Panc1 (cell line): ENCODE measurements around the gene UBFD1. TPM values are rescaled to one million over a fixed set of nuclear protein-coding genes. Genes with fewer than 3 reads are reported as not detected.

Experiments
- ATAC-seq: fragments of 200-7000 bp; cut with Tn5 transposase; 2 replicates; pipeline ENCODE4 v1.9.1; 2020; ENCODE audit warnings: mild to moderate bottlenecking, moderate library complexity
- BruUV-seq: library from RNA; stranded (reverse); fragments of 400-500 nt; replicated peaks from 2 replicates; lab custom pipeline; 2021; lab: Mats Ljungman, UMichigan
- CTCF ChIA-PET: fragments of 300-600 bp; sonication (Branson Sonifier 250); formaldehyde crosslinking; loops from one replicate; lab custom pipeline; 2022; ENCODE audit warnings: antibody characterized with exemption; lab: Charles Lee
- POLR2A ChIA-PET: fragments of 300-600 bp; sonication (Branson Sonifier 250); formaldehyde crosslinking; loops from one replicate; lab custom pipeline; 2022; ENCODE audit warnings: antibody characterized with exemption; lab: Charles Lee
- DNase-seq: peaks from one replicate; pipeline ENCODE4 v3.0.0-alpha.2; 2010; ENCODE audit warnings: low read depth, low spot score
- H3K27ac ChIP-seq: 2 replicates; pipeline ENCODE4 v1.5.1; 2011; ENCODE audit warnings: mild to moderate bottlenecking, low read length, inconsistent platforms
- H3K27me3 ChIP-seq: fragments of 200-500 bp; sonication (Bioruptor generic); 2 replicates; pipeline ENCODE4 v1.6.0; 2014; ENCODE audit warnings: low read length, inconsistent platforms; ENCODE audit not compliant: control insufficient read depth, insufficient read depth
- H3K36me3 ChIP-seq: fragments of 200-500 bp; sonication (Bioruptor generic); 2 replicates; pipeline ENCODE4 v1.5.1; 2014; ENCODE audit warnings: inconsistent platforms, mild to moderate bottlenecking, low read length, moderate library complexity; ENCODE audit not compliant: control insufficient read depth, insufficient read depth
- H3K4me1 ChIP-seq: 2 replicates; pipeline ENCODE4 v1.5.1; 2011; ENCODE audit warnings: inconsistent platforms, mild to moderate bottlenecking, low read length, moderate library complexity; ENCODE audit not compliant: control insufficient read depth, insufficient read depth
- H3K4me3 ChIP-seq, 2 experiments: 2 replicates each; pipeline ENCODE4 v1.5.1; 2011 to 2012; ENCODE audit warnings: low read depth in 2 of 2, low read length in 2 of 2, mild to moderate bottlenecking in 2 of 2, inconsistent platforms in 1 of 2, moderate library complexity in 1 of 2
- H3K9me3 ChIP-seq: fragments of 200-500 bp; sonication (Bioruptor generic); 2 replicates; pipeline ENCODE4 v1.5.1; 2014; ENCODE audit warnings: low read depth, mild to moderate bottlenecking, inconsistent platforms, low read length, moderate library complexity; ENCODE audit not compliant: control insufficient read depth, insufficient read depth
- CTCF ChIP-seq: fragments of 450-650 bp; IDR thresholded peaks from 2 replicates; pipeline ENCODE4 v1.5.1; 2017; ENCODE audit warnings: mild to moderate bottlenecking
- POLR2AphosphoS5 ChIP-seq: IDR thresholded peaks from 2 replicates; pipeline ENCODE4 v1.6.1; 2012; ENCODE audit warnings: mild to moderate bottlenecking, low read depth, low read length, moderate library complexity
- REST ChIP-seq, 2 experiments: IDR thresholded peaks; 2 replicates each; pipeline ENCODE4 v1.6.1; 2011 to 2012; ENCODE audit warnings: low read depth in 2 of 2, control low read depth in 1 of 2, low read length in 1 of 2, mild to moderate bottlenecking in 1 of 2, moderate library complexity in 1 of 2; ENCODE audit not compliant: insufficient read depth in 1 of 2
- SIN3A ChIP-seq: IDR thresholded peaks from 2 replicates; pipeline ENCODE4 v1.6.1; 2012; ENCODE audit warnings: low read depth, mild to moderate bottlenecking, low read length, moderate library complexity, borderline replicate concordance; ENCODE audit not compliant: insufficient read depth
- TCF7L2 ChIP-seq: IDR thresholded peaks from 2 replicates; pipeline ENCODE4 v1.6.1; 2011; ENCODE audit warnings: mild to moderate bottlenecking, low read depth, low read length, inconsistent platforms
- in situ Hi-C: cut with HindIII; loops from 2 replicates; pipeline ENCODE4 v1.10.0; 2016; ENCODE audit warnings: low sequenced_read_pairs, low pct_unique_long_range_greater_than_20kb
- intact Hi-C: fragments of 100-400 bp; cut with micrococcal nuclease; formaldehyde crosslinking; loops from one replicate; pipeline ENCODE4 v1.10.0; 2022; ENCODE audit not compliant: unreplicated experiment
- total RNA-seq: library from RNA; stranded (reverse); gene quantifications from one replicate; pipeline ENCODE4 v1.2.1, GENCODE V29; 2021; ENCODE audit not compliant: unreplicated experiment

The UBFD1 gene
- total RNA-seq, 1 experiment from 2014 or later, result 102 TPM

DNA sequence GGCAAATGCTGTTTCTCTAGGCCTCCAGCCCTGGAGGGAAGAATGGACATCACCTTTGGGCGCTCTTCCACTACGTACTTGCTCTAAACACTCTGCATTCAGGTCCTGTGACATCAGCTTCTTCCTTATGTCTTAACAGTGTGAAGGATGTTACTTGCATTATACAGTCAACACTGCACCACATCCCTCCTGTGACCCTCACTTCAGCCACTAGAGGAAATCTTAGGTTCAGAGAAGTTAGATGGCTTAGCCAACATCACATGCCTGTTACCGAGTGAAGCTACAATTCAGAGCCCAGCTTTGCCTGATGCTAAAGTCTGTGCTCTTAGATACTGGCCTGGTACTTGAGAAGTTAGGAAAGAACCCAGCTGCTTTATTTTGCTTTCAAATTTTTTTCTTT lies 18.3 kb downstream of the UBFD1 start:
- H3K9me3 ChIP-seq, result no peaks in the 10 kb centered on the region
- no TSS peak for BruUV-seq
- H3K27ac ChIP-seq, result no peak overlapping the region
- intact Hi-C loops, result no loop called here
- H3K27me3 ChIP-seq, result no peaks in the 10 kb centered on the region
- no peaks in the 10 kb centered on the region for H3K4me1 ChIP-seq
- no peak overlapping the region for H3K4me3 ChIP-seq
- CTCF ChIA-PET, result interaction anchor here (0.5 to 1.4 kb wide), 3 partner anchors 18 to 151 kb away, joined by 3 read pairs; partner anchors contain the start of genes EARS2 and UBFD1
- H3K36me3 ChIP-seq, result peaks cover 15% of the 10 kb centered on the region
- DNase-seq (no peak), ATAC-seq (no peak)
- no peak for TF ChIP-seq POLR2AphosphoS5
- no peak for TF ChIP-seq CTCF
- no peak for TF ChIP-seq TCF7L2
- TF ChIP-seq SIN3A, result no peak
- no peak for TF ChIP-seq REST (IDR thresholded peaks at IDR 0.05; ENCODE audit: insufficient read depth in 1 of 2, low read depth in 2 of 2, low read length in 1 of 2)
- POLR2A ChIA-PET, result no interaction called here
- in situ Hi-C loops, result no loop called here

- Histone ChIP-seq H3K27ac (no peak overlapping the region), H3K9me3 (no peaks in the 10 kb centered on the region), H3K27me3 (no peaks in the 10 kb centered on the region), H3K36me3 (peaks cover 17% of the 10 kb centered on the region), H3K4me3 (no peak overlapping the region), H3K4me1 (no peaks in the 10 kb centered on the region)
- POLR2A ChIA-PET, result interaction anchor here (0.6 kb wide), 1 partner anchor 56 kb away, joined by 3 read pairs; no protein-coding TSS in a partner anchor
- CTCF ChIA-PET, result no interaction called here
- DNase-seq (no peak), ATAC-seq (no peak; the same call in 1 of the 2 replicates)
- TF ChIP-seq POLR2AphosphoS5 (no peak), TCF7L2 (no peak), REST (IDR thresholded peaks at IDR 0.05; ENCODE audit: insufficient read depth in 1 of 2, low read depth in 2 of 2, low read length in 1 of 2) (no peak), SIN3A (no peak)
- no TSS peak for BruUV-seq
- in situ Hi-C loops, result no loop called here
- intact Hi-C loops, result no loop called here
Observed at GRCh38 chr16:23577493-23577892, 20.0 kb downstream of the UBFD1 start.
